ENCODE data around the gene XRCC4. TPM values are rescaled to one million over a fixed set of nuclear protein-coding genes. Genes with fewer than 3 reads are reported as not detected.

The XRCC4 gene
- polyA plus RNA-seq, 1 donor from 2014 or later: 22.9 TPM

- no peaks in the 10 kb centered on the region for H3K36me3 ChIP-seq (ENCODE audit: insufficient read depth, low read length)
- no peaks in the 10 kb centered on the region for H4K20me1 ChIP-seq (ENCODE audit: insufficient read depth)
- H3F3A ChIP-seq (ENCODE audit: insufficient read depth, low read length, poor library complexity, severe bottlenecking): no peaks in the 10 kb centered on the region
- no peaks in the 10 kb centered on the region for H3K79me2 ChIP-seq (replicated peaks; ENCODE audit: insufficient read depth, low read length)
- H3K27me3 ChIP-seq (ENCODE audit: insufficient read depth, low read depth, low read length): no peaks in the 10 kb centered on the region
- no peaks in the 10 kb centered on the region for H3K9me3 ChIP-seq (ENCODE audit: low read length)
- H2AFZ ChIP-seq (ENCODE audit: low read depth, low read length): no peak overlapping the region
- H3K4me3 ChIP-seq (ENCODE audit: low read length): no peak overlapping the region
- H3K4me2 ChIP-seq (ENCODE audit: low read length): no peak overlapping the region
- TF ChIP-seq CTCF (IDR thresholded peaks at IDR 0.05; ENCODE audit: poor library complexity, severe bottlenecking): no peak
- TF ChIP-seq POLR2AphosphoS5 (IDR thresholded peaks at IDR 0.05): no peak
- TF ChIP-seq EZH2 (IDR thresholded peaks at IDR 0.05; ENCODE audit: borderline replicate concordance, insufficient read depth, low read length, poor library complexity, severe bottlenecking): no peak
- TF ChIP-seq EP300 (conservative IDR thresholded peaks at IDR 0.05; ENCODE audit: poor library complexity, severe bottlenecking): no peak
- no peak for TF ChIP-seq RAD21 (conservative IDR thresholded peaks at IDR 0.05)
- TF ChIP-seq, protein P1, sequence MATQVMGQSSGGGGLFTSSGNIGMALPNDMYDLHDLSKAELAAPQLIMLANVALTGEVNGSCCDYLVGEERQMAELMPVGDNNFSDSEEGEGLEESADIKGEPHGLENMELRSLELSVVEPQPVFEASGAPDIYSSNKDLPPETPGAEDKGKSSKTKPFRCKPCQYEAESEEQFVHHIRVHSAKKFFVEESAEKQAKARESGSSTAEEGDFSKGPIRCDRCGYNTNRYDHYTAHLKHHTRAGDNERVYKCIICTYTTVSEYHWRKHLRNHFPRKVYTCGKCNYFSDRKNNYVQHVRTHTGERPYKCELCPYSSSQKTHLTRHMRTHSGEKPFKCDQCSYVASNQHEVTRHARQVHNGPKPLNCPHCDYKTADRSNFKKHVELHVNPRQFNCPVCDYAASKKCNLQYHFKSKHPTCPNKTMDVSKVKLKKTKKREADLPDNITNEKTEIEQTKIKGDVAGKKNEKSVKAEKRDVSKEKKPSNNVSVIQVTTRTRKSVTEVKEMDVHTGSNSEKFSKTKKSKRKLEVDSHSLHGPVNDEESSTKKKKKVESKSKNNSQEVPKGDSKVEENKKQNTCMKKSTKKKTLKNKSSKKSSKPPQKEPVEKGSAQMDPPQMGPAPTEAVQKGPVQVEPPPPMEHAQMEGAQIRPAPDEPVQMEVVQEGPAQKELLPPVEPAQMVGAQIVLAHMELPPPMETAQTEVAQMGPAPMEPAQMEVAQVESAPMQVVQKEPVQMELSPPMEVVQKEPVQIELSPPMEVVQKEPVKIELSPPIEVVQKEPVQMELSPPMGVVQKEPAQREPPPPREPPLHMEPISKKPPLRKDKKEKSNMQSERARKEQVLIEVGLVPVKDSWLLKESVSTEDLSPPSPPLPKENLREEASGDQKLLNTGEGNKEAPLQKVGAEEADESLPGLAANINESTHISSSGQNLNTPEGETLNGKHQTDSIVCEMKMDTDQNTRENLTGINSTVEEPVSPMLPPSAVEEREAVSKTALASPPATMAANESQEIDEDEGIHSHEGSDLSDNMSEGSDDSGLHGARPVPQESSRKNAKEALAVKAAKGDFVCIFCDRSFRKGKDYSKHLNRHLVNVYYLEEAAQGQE (IDR thresholded peaks at IDR 0.05; ENCODE audit: borderline replicate concordance): no peak
- no peak for TF ChIP-seq SMC3 (conservative IDR thresholded peaks at IDR 0.05; ENCODE audit: poor library complexity)
- no peak for TF ChIP-seq MXI1 (conservative IDR thresholded peaks at IDR 0.05; ENCODE audit: poor library complexity, severe bottlenecking)
- no peak for TF ChIP-seq TAF1 (IDR thresholded peaks at IDR 0.05; ENCODE audit: low read depth)
- H3K9ac ChIP-seq (ENCODE audit: low read length): no peak overlapping the region
- no peaks in the 10 kb centered on the region for H3K9me2 ChIP-seq (ENCODE audit: insufficient read depth, low read length)
- H3K27ac ChIP-seq (ENCODE audit: low read length): no peak overlapping the region
Measured at GRCh38 chr5:83102364-83102980, 25.1 kb downstream of the XRCC4 start.

DNA sequence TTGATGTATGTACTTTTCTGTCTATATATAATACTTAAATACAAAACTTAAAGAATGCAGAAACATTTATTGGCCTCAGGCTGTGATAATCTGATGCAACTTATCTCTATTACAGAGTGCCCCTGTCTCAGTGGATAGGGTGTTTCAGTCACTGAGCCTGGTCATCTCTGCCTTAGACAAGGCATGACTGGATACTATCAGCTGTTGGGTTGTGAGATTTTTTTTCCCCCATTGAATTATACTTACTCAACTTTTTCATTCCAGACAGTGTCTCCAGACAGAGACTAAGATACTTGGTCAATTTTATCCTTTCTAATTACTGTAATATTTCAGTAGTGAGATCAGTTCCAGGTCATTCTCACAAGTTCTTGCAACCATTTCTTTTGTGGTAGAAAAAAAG, 26.7 kb downstream of the XRCC4 start:
- H3K36me3 ChIP-seq (ENCODE audit: insufficient read depth, low read length): no peaks in the 10 kb centered on the region
- no peaks in the 10 kb centered on the region for H3F3A ChIP-seq (ENCODE audit: insufficient read depth, low read length, poor library complexity, severe bottlenecking)
- H2AFZ ChIP-seq (ENCODE audit: low read depth, low read length): no peak overlapping the region
- no peak overlapping the region for H3K27ac ChIP-seq (ENCODE audit: low read length)
- no peak overlapping the region for H3K4me3 ChIP-seq (ENCODE audit: low read length)
- TF ChIP-seq RAD21 (conservative IDR thresholded peaks at IDR 0.05) (no peak), EP300 (conservative IDR thresholded peaks at IDR 0.05; ENCODE audit: poor library complexity, severe bottlenecking) (no peak), EZH2 (IDR thresholded peaks at IDR 0.05; ENCODE audit: borderline replicate concordance, insufficient read depth, low read length, poor library complexity, severe bottlenecking) (no peak), POLR2AphosphoS5 (IDR thresholded peaks at IDR 0.05) (no peak), MXI1 (conservative IDR thresholded peaks at IDR 0.05; ENCODE audit: poor library complexity, severe bottlenecking) (no peak)
- no peak overlapping the region for H3K4me2 ChIP-seq (ENCODE audit: low read length)
- no peaks in the 10 kb centered on the region for H3K79me2 ChIP-seq (replicated peaks; ENCODE audit: insufficient read depth, low read length)
- no peaks in the 10 kb centered on the region for H3K27me3 ChIP-seq (ENCODE audit: insufficient read depth, low read depth, low read length)
- no peaks in the 10 kb centered on the region for H4K20me1 ChIP-seq (ENCODE audit: insufficient read depth)
- H3K9ac ChIP-seq (ENCODE audit: low read length): no peak overlapping the region
- no peaks in the 10 kb centered on the region for H3K9me2 ChIP-seq (ENCODE audit: insufficient read depth, low read length)
- H3K9me3 ChIP-seq (ENCODE audit: low read length): no peaks in the 10 kb centered on the region
